ENCODE measurements around the gene DNAI2.
"Not testable (repeated sequence)": the region's sequence is repeated elsewhere in the genome, so short reads cannot be mapped to it uniquely, and the experiment has no call there.

The DNAI2 gene

GRCh38 chr17:74272731-74273201 lies 1.3 kb upstream of the DNAI2 start:
- no peak overlapping the region for H3K27ac ChIP-seq (ENCODE audit: insufficient read depth, low read length, poor library complexity, severe bottlenecking)
- H3K4me1 ChIP-seq (ENCODE audit: control insufficient read depth, insufficient read depth, low read length, poor library complexity, severe bottlenecking): peaks cover 18% of the 10 kb centered on the region
- no peaks in the 10 kb centered on the region for H3K9me3 ChIP-seq (ENCODE audit: control insufficient read depth, low read length)
- no peaks in the 10 kb centered on the region for H3K36me3 ChIP-seq (ENCODE audit: control insufficient read depth, insufficient read depth, low read length)
- DNase-seq: no peak
- H3K4me3 ChIP-seq (ENCODE audit: insufficient read depth, low read depth, low read length, poor library complexity, severe bottlenecking): no peak overlapping the region
- H3K27me3 ChIP-seq (replicated peaks; ENCODE audit: control insufficient read depth, insufficient read depth, low read length, poor library complexity, severe bottlenecking): no peaks in the 10 kb centered on the region

GRCh38 chr17:74274709-74275340 lies 791 bp downstream of the DNAI2 start:
- Histone ChIP-seq H3K4me3 (ENCODE audit: insufficient read depth, low read depth, low read length, poor library complexity, severe bottlenecking) (peak overlapping the region; percentile 49), H3K4me1 (ENCODE audit: control insufficient read depth, insufficient read depth, low read length, poor library complexity, severe bottlenecking) (peaks cover 27% of the 10 kb centered on the region), H3K36me3 (ENCODE audit: control insufficient read depth, insufficient read depth, low read length) (no peaks in the 10 kb centered on the region), H3K9me3 (ENCODE audit: control insufficient read depth, low read length) (no peaks in the 10 kb centered on the region), H3K27me3 (replicated peaks; ENCODE audit: control insufficient read depth, insufficient read depth, low read length, poor library complexity, severe bottlenecking) (no peaks in the 10 kb centered on the region), H3K27ac (ENCODE audit: insufficient read depth, low read length, poor library complexity, severe bottlenecking) (peak overlapping the region; percentile 63)
- no peak for DNase-seq

GRCh38 chr17:74276051-74276476 lies 2.0 kb downstream of the DNAI2 start:
- Histone ChIP-seq H3K4me3 (ENCODE audit: insufficient read depth, low read depth, low read length, poor library complexity, severe bottlenecking) (no peak overlapping the region), H3K36me3 (ENCODE audit: control insufficient read depth, insufficient read depth, low read length) (no peaks in the 10 kb centered on the region), H3K4me1 (ENCODE audit: control insufficient read depth, insufficient read depth, low read length, poor library complexity, severe bottlenecking) (peaks cover 37% of the 10 kb centered on the region), H3K27ac (ENCODE audit: insufficient read depth, low read length, poor library complexity, severe bottlenecking) (no peak overlapping the region), H3K27me3 (replicated peaks; ENCODE audit: control insufficient read depth, insufficient read depth, low read length, poor library complexity, severe bottlenecking) (no peaks in the 10 kb centered on the region), H3K9me3 (ENCODE audit: control insufficient read depth, low read length) (no peaks in the 10 kb centered on the region)
- no peak for DNase-seq

- H3K36me3 ChIP-seq (ENCODE audit: control insufficient read depth, insufficient read depth, low read length): no peaks in the 10 kb centered on the region
- no peak for DNase-seq
- no peak overlapping the region for H3K4me3 ChIP-seq (ENCODE audit: insufficient read depth, low read depth, low read length, poor library complexity, severe bottlenecking)
- H3K4me1 ChIP-seq (ENCODE audit: control insufficient read depth, insufficient read depth, low read length, poor library complexity, severe bottlenecking): peaks cover 38% of the 10 kb centered on the region
- H3K27me3 ChIP-seq (replicated peaks; ENCODE audit: control insufficient read depth, insufficient read depth, low read length, poor library complexity, severe bottlenecking): no peaks in the 10 kb centered on the region
- H3K27ac ChIP-seq (ENCODE audit: insufficient read depth, low read length, poor library complexity, severe bottlenecking): no peak overlapping the region
- H3K9me3 ChIP-seq (ENCODE audit: control insufficient read depth, low read length): no peaks in the 10 kb centered on the region
These were observed 2.5 kb downstream of the DNAI2 start for GRCh38 chr17:74276541-74277009.

GRCh38 chr17:74277935-74278334 lies 3.9 kb downstream of the DNAI2 start:
- Histone ChIP-seq H3K4me1 (ENCODE audit: control insufficient read depth, insufficient read depth, low read length, poor library complexity, severe bottlenecking) (peaks cover 51% of the 10 kb centered on the region), H3K27me3 (replicated peaks; ENCODE audit: control insufficient read depth, insufficient read depth, low read length, poor library complexity, severe bottlenecking) (no peaks in the 10 kb centered on the region), H3K4me3 (ENCODE audit: insufficient read depth, low read depth, low read length, poor library complexity, severe bottlenecking) (no peak overlapping the region), H3K9me3 (ENCODE audit: control insufficient read depth, low read length) (no peaks in the 10 kb centered on the region), H3K27ac (ENCODE audit: insufficient read depth, low read length, poor library complexity, severe bottlenecking) (no peak overlapping the region), H3K36me3 (ENCODE audit: control insufficient read depth, insufficient read depth, low read length) (no peaks in the 10 kb centered on the region)
- no peak for DNase-seq

GRCh38 chr17:74279617-74280016 lies 5.6 kb downstream of the DNAI2 start:
- peak overlapping the region; percentile 68 for H3K27ac ChIP-seq (ENCODE audit: insufficient read depth, low read length, poor library complexity, severe bottlenecking)
- H3K4me1 ChIP-seq (ENCODE audit: control insufficient read depth, insufficient read depth, low read length, poor library complexity, severe bottlenecking): peaks cover 47% of the 10 kb centered on the region
- not testable (repeated sequence) for H3K36me3 ChIP-seq (ENCODE audit: control insufficient read depth, insufficient read depth, low read length); DNase-seq; H3K27me3 ChIP-seq (replicated peaks; ENCODE audit: control insufficient read depth, insufficient read depth, low read length, poor library complexity, severe bottlenecking); H3K4me3 ChIP-seq (ENCODE audit: insufficient read depth, low read depth, low read length, poor library complexity, severe bottlenecking); H3K9me3 ChIP-seq (ENCODE audit: control insufficient read depth, low read length)

- no peak overlapping the region for H3K4me3 ChIP-seq (ENCODE audit: insufficient read depth, low read depth, low read length, poor library complexity, severe bottlenecking)
- no peaks in the 10 kb centered on the region for H3K9me3 ChIP-seq (ENCODE audit: control insufficient read depth, low read length)
- H3K36me3 ChIP-seq (ENCODE audit: control insufficient read depth, insufficient read depth, low read length): no peaks in the 10 kb centered on the region
- H3K27ac ChIP-seq (ENCODE audit: insufficient read depth, low read length, poor library complexity, severe bottlenecking): peak overlapping the region; percentile 68
- DNase-seq: peak; percentile 33 to 46 (median 43)
- H3K27me3 ChIP-seq (replicated peaks; ENCODE audit: control insufficient read depth, insufficient read depth, low read length, poor library complexity, severe bottlenecking): no peaks in the 10 kb centered on the region
- peaks cover 47% of the 10 kb centered on the region for H3K4me1 ChIP-seq (ENCODE audit: control insufficient read depth, insufficient read depth, low read length, poor library complexity, severe bottlenecking)
These were observed 6.1 kb downstream of the DNAI2 start for GRCh38 chr17:74280093-74280513.

- no peak for DNase-seq
- Histone ChIP-seq H3K4me3 (ENCODE audit: insufficient read depth, low read depth, low read length, poor library complexity, severe bottlenecking) (no peak overlapping the region), H3K9me3 (ENCODE audit: control insufficient read depth, low read length) (no peaks in the 10 kb centered on the region), H3K27me3 (replicated peaks; ENCODE audit: control insufficient read depth, insufficient read depth, low read length, poor library complexity, severe bottlenecking) (no peaks in the 10 kb centered on the region), H3K27ac (ENCODE audit: insufficient read depth, low read length, poor library complexity, severe bottlenecking) (peak overlapping the region; percentile 68), H3K36me3 (ENCODE audit: control insufficient read depth, insufficient read depth, low read length) (no peaks in the 10 kb centered on the region), H3K4me1 (ENCODE audit: control insufficient read depth, insufficient read depth, low read length, poor library complexity, severe bottlenecking) (peaks cover 48% of the 10 kb centered on the region)
These were observed 7.8 kb downstream of the DNAI2 start for GRCh38 chr17:74281799-74282198.

GRCh38 chr17:74282274-74282586 lies 8.2 kb downstream of the DNAI2 start:
- H3K4me3 ChIP-seq (ENCODE audit: insufficient read depth, low read depth, low read length, poor library complexity, severe bottlenecking); H3K36me3 ChIP-seq (ENCODE audit: control insufficient read depth, insufficient read depth, low read length); H3K9me3 ChIP-seq (ENCODE audit: control insufficient read depth, low read length); H3K27me3 ChIP-seq (replicated peaks; ENCODE audit: control insufficient read depth, insufficient read depth, low read length, poor library complexity, severe bottlenecking); DNase-seq: not testable (repeated sequence)
- Histone ChIP-seq H3K4me1 (ENCODE audit: control insufficient read depth, insufficient read depth, low read length, poor library complexity, severe bottlenecking) (peaks cover 46% of the 10 kb centered on the region), H3K27ac (ENCODE audit: insufficient read depth, low read length, poor library complexity, severe bottlenecking) (peak overlapping the region; percentile 68)

- no peaks in the 10 kb centered on the region for H3K9me3 ChIP-seq (ENCODE audit: control insufficient read depth, low read length)
- peaks cover 46% of the 10 kb centered on the region for H3K4me1 ChIP-seq (ENCODE audit: control insufficient read depth, insufficient read depth, low read length, poor library complexity, severe bottlenecking)
- peak; percentile 46 to 59 (median 49) for DNase-seq
- H3K27ac ChIP-seq (ENCODE audit: insufficient read depth, low read length, poor library complexity, severe bottlenecking): peak overlapping the region; percentile 68
- no peaks in the 10 kb centered on the region for H3K36me3 ChIP-seq (ENCODE audit: control insufficient read depth, insufficient read depth, low read length)
- no peaks in the 10 kb centered on the region for H3K27me3 ChIP-seq (replicated peaks; ENCODE audit: control insufficient read depth, insufficient read depth, low read length, poor library complexity, severe bottlenecking)
- no peak overlapping the region for H3K4me3 ChIP-seq (ENCODE audit: insufficient read depth, low read depth, low read length, poor library complexity, severe bottlenecking)
These were observed 8.7 kb downstream of the DNAI2 start for GRCh38 chr17:74282587-74283370.

Measured in effector memory CD4-positive, alpha-beta T cell (primary cell).